Stimulated activated CD4-positive, alpha-beta T cell treated with anti-CD3 and anti-CD28 coated beads, Interleukin-15, amount 100 ng/mL, for 48 hours (primary cell): ENCODE results near the gene DIP2A.

Experiments used
- DNase-seq, 2 donors: peaks; one replicate each; pipeline ENCODE4 v3.0.0-alpha.2; 2020; ENCODE audit warnings: low read depth in 2 of 2

DIP2A gene

DNA sequence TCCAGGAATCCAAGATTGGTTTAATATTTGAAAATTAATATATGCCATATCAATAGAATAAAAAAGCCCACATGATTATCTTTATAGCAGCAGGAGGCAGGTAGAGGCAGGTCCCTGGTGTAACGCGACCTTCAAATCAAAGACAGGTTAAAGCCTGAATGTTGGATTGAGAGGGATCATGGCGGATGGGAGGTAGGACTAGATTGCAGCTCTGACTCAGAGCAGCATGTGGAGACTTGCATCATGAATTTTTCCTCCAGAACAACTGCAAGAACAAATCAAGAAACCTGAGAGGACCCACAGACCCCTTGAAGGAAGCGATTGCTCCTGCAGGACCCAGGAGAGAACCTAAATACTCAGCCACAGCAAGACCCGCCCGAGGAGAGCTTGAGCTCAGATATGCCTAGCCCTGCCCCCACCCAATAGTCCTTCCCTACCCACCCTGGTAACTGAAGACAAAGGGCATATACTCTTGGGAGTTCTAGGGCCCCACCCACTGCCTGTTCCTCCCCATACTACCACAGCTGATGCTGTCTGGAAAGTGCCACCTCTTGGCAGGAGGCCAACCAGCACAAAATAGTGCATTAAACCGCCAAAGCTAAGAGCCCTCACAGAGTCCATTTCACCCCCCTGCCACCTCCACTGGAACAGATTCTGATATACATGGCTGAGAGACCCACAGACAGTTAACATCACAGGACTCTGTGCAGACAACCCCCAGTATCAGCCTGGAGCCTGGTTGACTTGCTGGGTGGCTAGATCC, 126.7 kb downstream of the DIP2A start:
- DNase-seq, result no peak

DNA sequence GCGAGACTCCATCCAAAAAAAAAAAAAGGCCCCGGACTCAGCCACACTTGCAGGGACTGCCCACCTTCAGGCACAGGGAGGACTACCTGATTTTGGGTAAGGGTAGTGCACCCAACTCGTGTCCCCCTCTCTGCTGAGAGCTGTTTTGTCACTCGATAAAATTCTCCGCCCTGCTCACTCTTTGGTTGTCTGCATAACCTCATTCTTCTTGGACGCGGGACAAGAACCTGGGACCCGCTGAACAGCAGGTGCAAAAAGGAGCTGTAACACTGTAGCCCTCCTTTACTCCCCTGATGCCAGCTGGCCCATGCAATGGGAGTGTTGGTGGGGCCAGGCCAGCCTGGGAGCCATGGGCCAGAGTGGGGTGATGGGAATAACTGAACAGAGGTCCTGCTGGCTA, 135.6 kb downstream of the DIP2A start:
- DNase-seq, result no peak

GRCh38 chr21:46596201-46596600, 137.5 kb downstream of the DIP2A start:
- no peak for DNase-seq

GRCh38 chr21:46597031-46597430, 138.3 kb downstream of the DIP2A start:
- DNase-seq, result no peak

DNA sequence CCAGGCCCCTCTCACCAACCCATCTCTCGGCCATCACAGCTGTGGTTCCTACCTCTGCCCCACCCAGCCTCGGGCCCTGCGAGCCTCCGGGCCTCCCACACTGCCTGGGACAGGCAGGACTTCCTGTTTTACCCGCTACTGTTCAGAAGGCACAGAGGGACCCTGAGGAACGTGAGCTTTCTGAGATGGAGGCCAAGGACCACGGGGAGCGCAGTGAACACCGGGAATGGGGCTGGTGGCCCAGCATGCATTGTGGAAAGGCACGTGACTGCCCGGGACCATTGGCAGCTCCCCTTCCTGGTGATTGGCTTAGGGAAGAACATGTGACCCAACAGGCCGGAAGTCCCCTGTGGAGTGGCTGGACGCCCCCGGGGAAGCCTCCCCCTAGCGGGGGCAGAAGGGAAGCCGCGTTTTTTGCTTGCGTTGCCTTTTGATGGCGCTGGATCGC, 139.2 kb downstream of the DIP2A start:
- no peak for DNase-seq

- no peak for DNase-seq
These were observed 140.2 kb downstream of the DIP2A start for GRCh38 chr21:46598581-46599572.

DNA sequence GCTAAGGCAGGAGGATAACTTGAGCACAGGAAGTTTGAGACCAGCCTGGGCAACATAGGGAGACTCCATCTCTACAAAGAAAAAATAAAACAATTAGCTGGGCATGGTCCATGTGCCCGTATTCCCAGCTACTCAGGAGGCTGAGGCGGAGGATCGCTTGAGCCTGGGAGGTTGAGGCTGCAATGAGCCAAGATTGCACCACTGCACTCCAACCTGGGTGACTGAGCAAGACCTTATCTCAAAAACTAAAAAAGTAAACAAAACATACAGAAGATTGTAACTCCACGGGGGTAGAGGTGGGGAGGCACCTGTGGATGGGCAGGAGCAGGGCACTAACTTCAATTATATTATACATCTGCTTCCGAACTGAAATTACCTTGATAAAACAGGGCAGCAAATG, 141.6 kb downstream of the DIP2A start:
- DNase-seq, result no peak

- DNase-seq, result no peak
These were observed 142.3 kb downstream of the DIP2A start for GRCh38 chr21:46600978-46601377.

DNA sequence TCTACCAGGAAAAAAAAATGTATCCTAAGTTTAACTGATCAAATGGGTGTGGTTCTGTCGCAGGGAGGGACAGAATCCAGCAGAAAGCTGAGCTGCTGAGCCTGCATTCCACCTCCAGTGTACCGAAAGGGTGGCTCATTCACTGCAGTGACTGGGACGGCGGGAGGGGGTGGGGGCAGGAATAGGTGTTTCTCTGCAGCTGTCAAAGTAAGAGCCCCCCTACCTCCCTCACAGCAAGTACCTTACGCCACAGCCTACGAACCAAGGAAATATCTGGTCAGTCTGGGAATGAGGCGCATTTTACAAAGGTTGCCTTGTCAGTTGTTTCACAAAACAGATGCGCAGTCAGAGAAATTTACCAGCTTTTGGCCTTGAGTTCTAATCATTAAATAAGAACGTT, 144.5 kb downstream of the DIP2A start:
- no peak for DNase-seq

DNA sequence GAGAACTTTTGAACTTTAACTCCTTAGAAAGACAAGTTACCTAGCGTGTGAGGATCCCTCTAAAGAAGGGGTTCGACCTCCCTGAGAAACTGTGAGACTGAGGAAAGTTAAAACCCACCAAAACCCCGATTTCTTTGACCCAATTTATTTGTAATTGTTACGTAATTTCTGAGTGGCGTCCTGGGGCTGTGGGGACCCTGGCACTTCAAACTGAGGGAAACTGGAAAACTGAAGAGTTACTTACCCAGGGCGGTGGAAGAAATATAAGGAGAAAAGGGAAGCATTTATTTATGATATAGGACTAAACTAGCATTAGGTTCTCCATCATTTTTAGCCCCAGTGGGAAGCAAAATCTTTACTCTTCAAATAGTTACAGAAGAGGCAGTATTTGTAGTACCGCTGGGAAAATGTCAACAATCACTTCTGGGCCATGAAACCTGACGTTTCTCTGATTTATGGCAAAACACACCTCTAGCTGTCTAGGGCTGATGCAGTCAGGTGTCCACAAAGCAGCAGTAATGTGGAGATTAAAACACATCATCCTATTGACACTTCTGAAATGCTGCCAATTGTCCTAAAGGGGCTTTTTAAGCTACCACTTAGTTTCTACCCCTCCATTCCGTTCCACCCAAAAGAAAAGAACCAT, 145.8 kb downstream of the DIP2A start:
- DNase-seq, result no peak

DNA sequence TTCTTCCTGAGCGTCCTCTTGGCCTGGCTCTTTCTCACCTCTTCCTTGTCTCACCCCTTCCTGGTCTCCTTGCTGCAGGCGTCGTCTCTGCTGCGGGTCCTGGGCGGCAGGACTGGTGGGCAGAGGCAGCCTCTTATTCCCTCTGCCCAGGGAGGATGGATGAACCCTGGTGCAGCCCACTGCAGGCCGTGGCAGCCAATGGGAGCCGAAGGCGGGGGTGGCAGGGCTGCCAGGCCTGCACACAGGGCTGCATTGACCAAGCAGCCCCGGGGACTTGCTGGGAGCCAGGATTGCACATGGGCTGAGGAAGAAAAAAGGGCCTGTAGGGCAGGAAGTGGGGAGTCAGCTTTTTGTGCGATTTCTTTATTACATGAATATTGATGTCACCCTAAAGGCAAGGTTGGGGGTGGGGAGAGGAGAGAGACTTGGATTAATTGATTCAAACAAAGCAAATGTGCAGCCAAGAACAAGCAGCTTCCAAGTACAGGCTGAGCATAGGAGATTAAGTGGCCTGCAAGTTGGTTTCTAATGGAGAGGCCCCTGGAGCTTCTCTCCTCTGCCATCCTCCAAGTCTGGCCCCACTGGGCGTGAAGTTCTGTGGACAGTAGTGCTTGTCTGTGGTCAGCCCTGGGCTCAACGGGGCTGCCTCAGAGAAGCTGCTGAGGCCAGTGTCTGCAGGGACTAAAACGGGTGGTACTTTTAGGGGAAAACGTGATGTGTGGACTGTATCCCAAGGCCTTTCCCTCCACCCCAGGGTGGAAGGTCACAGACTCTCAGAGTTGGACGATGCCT, 146.5 kb downstream of the DIP2A start, which contains the start of gene S100B:
Gene S100B, minus strand, starts transcription at position 108 of the 792 bp plus-strand sequence. CDS start 2,667 bp downstream, outside the sequence.
- DNase-seq, result no peak

- DNase-seq, result peak in 1 of 2 donors; percentile 23
These were observed 147.2 kb downstream of the DIP2A start for GRCh38 chr21:46605767-46606426.

- no peak for DNase-seq
These were observed 147.7 kb downstream of the DIP2A start for GRCh38 chr21:46606427-46606813.

GRCh38 chr21:46607636-46608035, 148.9 kb downstream of the DIP2A start:
- DNase-seq, result no peak

- DNase-seq, result no peak
These were observed 150.0 kb downstream of the DIP2A start for GRCh38 chr21:46608672-46609111.

DNA sequence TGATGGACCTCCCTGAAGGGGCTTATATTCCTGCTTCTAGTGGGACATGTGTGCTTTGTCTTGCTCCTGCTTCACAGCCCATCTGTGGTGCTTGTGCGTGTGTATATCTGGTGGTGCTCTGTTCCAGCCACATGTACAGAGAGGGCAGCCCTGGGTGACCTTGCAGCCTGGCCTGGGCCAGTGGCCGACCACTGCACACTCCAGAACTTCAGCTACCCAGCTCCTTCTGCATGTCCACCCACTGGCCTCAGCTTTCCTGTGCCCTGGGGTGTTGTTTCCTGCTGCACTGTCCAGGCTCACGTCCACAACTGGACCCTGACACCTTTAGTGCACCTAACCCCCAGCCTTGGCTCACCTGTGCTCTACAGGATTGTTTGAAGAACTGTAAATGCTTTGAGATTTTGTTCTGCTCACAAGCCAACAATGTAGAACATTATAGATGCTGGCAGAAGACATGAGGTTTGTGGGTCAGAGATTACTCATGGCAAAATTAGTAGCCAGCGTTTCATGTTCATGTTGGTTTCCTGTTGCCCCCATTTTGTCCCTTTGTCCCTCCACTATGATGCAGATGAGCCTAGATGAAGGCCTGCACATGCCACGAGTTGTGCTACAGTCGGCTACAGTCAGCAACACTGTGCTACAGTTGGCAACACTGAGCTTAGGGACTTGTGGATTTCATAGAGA, 151.5 kb downstream of the DIP2A start:
- no peak for DNase-seq

GRCh38 chr21:46613391-46613790, 154.7 kb downstream of the DIP2A start:
- DNase-seq, result no peak

GRCh38 chr21:46616050-46616449, 157.4 kb downstream of the DIP2A start:
- DNase-seq, result no peak

GRCh38 chr21:46616656-46617055, 158.0 kb downstream of the DIP2A start:
- DNase-seq, result no peak
